HCT116 (cell line): ENCODE measurements around the gene ZNF630. TPM values are rescaled to one million over a fixed set of nuclear protein-coding genes. Genes with fewer than 3 reads are reported as not detected.
"Not testable (repeated sequence)": the region's sequence is repeated elsewhere in the genome, so short reads cannot be mapped to it uniquely, and the experiment has no call there.

Source experiments
- ATAC-seq: fragments of 200-7000 bp; cut with Tn5 transposase; 2 replicates; pipeline ENCODE4 v1.9.1; 2020; ENCODE audit warnings: mild to moderate bottlenecking, moderate library complexity
- BruUV-seq: library from RNA; stranded (reverse); fragments of 400-500 nt; replicated peaks from 2 replicates; lab custom pipeline; 2021; lab: Mats Ljungman, UMichigan
- CTCF ChIA-PET: fragments of 300-600 bp; sonication (Branson Sonifier 250); formaldehyde crosslinking; loops from one replicate; lab custom pipeline; 2021; ENCODE audit warnings: antibody characterized with exemption; lab: Charles Lee
- POLR2A ChIA-PET: fragments of 300-600, 350-600 bp; sonication (Branson Sonifier 250); formaldehyde crosslinking; loops from one replicate; lab custom pipeline; 2021; ENCODE audit warnings: antibody characterized with exemption; lab: Charles Lee
- RAD21 ChIA-PET, 2 experiments: fragments of 300-600 bp; sonication (Branson Sonifier 250); formaldehyde crosslinking; loops; one replicate each; lab custom pipeline; 2023; ENCODE audit warnings: low total read pairs in 2 of 2; ENCODE audit not compliant: uncharacterized antibody in 2 of 2, unreplicated experiment in 2 of 2, low non-redundant PET in 1 of 2; lab: Charles Lee
- DNase-seq: peaks from one replicate; pipeline ENCODE4 v3.0.0-alpha.2; 2010; ENCODE audit warnings: low read depth, low spot score
- H2AFZ ChIP-seq: fragments of 200-600 bp; shearing (Covaris generic), sonication (generic); 2 replicates; pipeline ENCODE4 v1.6.1; 2017; ENCODE audit warnings: low read depth, mixed run types, mixed read lengths, antibody characterized with exemption, low read length; ENCODE audit not compliant: poor library complexity, severe bottlenecking
- H3K27ac ChIP-seq: 2 replicates; pipeline ENCODE4 v1.5.1; 2012; ENCODE audit warnings: low read depth, low read length
- H3K27me3 ChIP-seq: fragments of 200-600 bp; sonication (generic); 2 replicates; pipeline ENCODE4 v1.6.1; 2016; ENCODE audit warnings: mixed run types, low read length, mixed read lengths; ENCODE audit not compliant: insufficient read depth
- H3K36me3 ChIP-seq, 2 experiments: fragments of 200-500 bp in 1 of 2; fragments of 200-600 bp in 1 of 2; sonication (Bioruptor generic) in 1 of 2; sonication (generic) in 1 of 2; 2 replicates each; pipeline versions ENCODE4 v1.5.1 to v1.6.1; 2014 to 2016; ENCODE audit warnings: low read length in 2 of 2, inconsistent platforms in 1 of 2, mixed read lengths in 1 of 2, mixed run types in 1 of 2; ENCODE audit not compliant: insufficient read depth in 2 of 2, control insufficient read depth in 1 of 2
- H3K4me1 ChIP-seq, 2 experiments: fragments of 200-600 bp in 1 of 2; sonication (generic) in 1 of 2; 2 replicates each; pipeline versions ENCODE4 v1.5.1 to v1.6.1; 2012 to 2017; ENCODE audit warnings: low read length in 2 of 2, inconsistent platforms in 1 of 2, mild to moderate bottlenecking in 1 of 2, mixed read lengths in 1 of 2, mixed run types in 1 of 2, moderate library complexity in 1 of 2; ENCODE audit not compliant: insufficient read depth in 2 of 2, control insufficient read depth in 1 of 2
- H3K4me2 ChIP-seq: fragments of 200-600 bp; sonication (generic); 2 replicates; pipeline ENCODE4 v1.6.1; 2017; ENCODE audit warnings: mixed run types, low read length, mixed read lengths
- H3K4me3 ChIP-seq, 2 experiments: fragments of 200-600 bp in 1 of 2; sonication (generic) in 1 of 2; replicated peaks in 1 of 2; 2 replicates each; pipeline ENCODE4 v1.5.1; 2011 to 2016; ENCODE audit warnings: low read length in 2 of 2, control low read depth in 1 of 2, low read depth in 1 of 2, mild to moderate bottlenecking in 1 of 2, mixed read lengths in 1 of 2, mixed run types in 1 of 2
- H3K79me2 ChIP-seq: fragments of 200-600 bp; sonication (generic); 2 replicates; pipeline ENCODE4 v1.6.1; 2017; ENCODE audit warnings: mild to moderate bottlenecking, mixed run types, low read length, moderate library complexity, mixed read lengths; ENCODE audit not compliant: insufficient read depth
- H3K9ac ChIP-seq: fragments of 200-600 bp; sonication (generic); 2 replicates; pipeline ENCODE4 v1.6.1; 2016; ENCODE audit warnings: low read length, mixed read lengths
- H3K9me2 ChIP-seq: fragments of 200-600 bp; sonication (generic), shearing (Covaris generic); 2 replicates; pipeline ENCODE4 v1.6.1; 2017; ENCODE audit warnings: mixed run types, mild to moderate bottlenecking, moderate library complexity; ENCODE audit not compliant: insufficient read depth
- H3K9me3 ChIP-seq, 2 experiments: fragments of 200-500 bp in 1 of 2; fragments of 200-600 bp in 1 of 2; sonication (Bioruptor generic) in 1 of 2; sonication (generic) in 1 of 2; 2 replicates each; pipeline ENCODE4 v1.6.1; 2014 to 2017; ENCODE audit warnings: low read length in 2 of 2, mixed read lengths in 2 of 2, inconsistent platforms in 1 of 2, low read depth in 1 of 2, mild to moderate bottlenecking in 1 of 2, mixed run types in 1 of 2, moderate library complexity in 1 of 2; ENCODE audit not compliant: control insufficient read depth in 1 of 2, insufficient read depth in 1 of 2
- H4K20me1 ChIP-seq: fragments of 200-600 bp; sonication (generic), shearing (Covaris generic); 2 replicates; pipeline ENCODE4 v1.6.1; 2017; ENCODE audit warnings: mixed run types, mild to moderate bottlenecking, moderate library complexity; ENCODE audit not compliant: insufficient read depth
- intact Hi-C: fragments of 100-400 bp; cut with micrococcal nuclease; formaldehyde crosslinking; loops from 2 replicates; pipeline ENCODE4 v1.10.0; 2022
- total RNA-seq: library from RNA; stranded (reverse); gene quantifications from one replicate; pipeline ENCODE4 v1.2.1, GENCODE V29; 2021; ENCODE audit not compliant: unreplicated experiment

Gene ZNF630
- total RNA-seq, 1 experiment from 2014 or later, result not detected

- H4K20me1 ChIP-seq, CTCF ChIA-PET, H3K4me3 ChIP-seq, ATAC-seq, H3K4me2 ChIP-seq, H3K9ac ChIP-seq, H3K27me3 ChIP-seq, POLR2A ChIA-PET, DNase-seq, BruUV-seq, RAD21 ChIA-PET, H3K9me3 ChIP-seq, intact Hi-C loops, H3K4me1 ChIP-seq, H3K36me3 ChIP-seq, H3K79me2 ChIP-seq, H3K9me2 ChIP-seq, H3K27ac ChIP-seq, H2AFZ ChIP-seq: not testable (repeated sequence)
Observed at GRCh38 chrX:48016583-48017310, 54.7 kb downstream of the ZNF630 start.

- POLR2A ChIA-PET, H3K9ac ChIP-seq, RAD21 ChIA-PET, ATAC-seq, H3K79me2 ChIP-seq, H3K9me2 ChIP-seq, H3K9me3 ChIP-seq, BruUV-seq, H3K27ac ChIP-seq, H2AFZ ChIP-seq, CTCF ChIA-PET, DNase-seq, H3K4me2 ChIP-seq, H4K20me1 ChIP-seq, H3K36me3 ChIP-seq, H3K27me3 ChIP-seq, intact Hi-C loops, H3K4me3 ChIP-seq, H3K4me1 ChIP-seq: not testable (repeated sequence)
Observed at GRCh38 chrX:48009445-48009960, 61.9 kb downstream of the ZNF630 start.

Other genes starting within 250 kb of the ZNF630 start
- 4.8 TPM for gene ZNF81, start 234.7 kb downstream of the ZNF630 start, total RNA-seq
- gene ZNF182, start 67.7 kb downstream of the ZNF630 start, total RNA-seq, result 5.1 TPM
- not detected for gene SPACA5, start 64.7 kb downstream of the ZNF630 start, total RNA-seq
- not detected for gene SPACA5B, start 59.0 kb upstream of the ZNF630 start, total RNA-seq
- not detected for gene SSX5, start 125.2 kb upstream of the ZNF630 start, total RNA-seq
- not detected for gene SSX1, start 183.8 kb upstream of the ZNF630 start, total RNA-seq